GM21529 (cell line): Measurements from ENCODE around the gene SRR.
"Not testable (repeated sequence)": the region's sequence is repeated elsewhere in the genome, so short reads cannot be mapped to it uniquely, and the experiment has no call there.

Experiments used
- ATAC-seq: cut with Tn5 transposase; IDR thresholded peaks from one replicate; pipeline ENCODE4 v1.9.1; 2021; ENCODE audit not compliant: unreplicated experiment

SRR gene, protein sequence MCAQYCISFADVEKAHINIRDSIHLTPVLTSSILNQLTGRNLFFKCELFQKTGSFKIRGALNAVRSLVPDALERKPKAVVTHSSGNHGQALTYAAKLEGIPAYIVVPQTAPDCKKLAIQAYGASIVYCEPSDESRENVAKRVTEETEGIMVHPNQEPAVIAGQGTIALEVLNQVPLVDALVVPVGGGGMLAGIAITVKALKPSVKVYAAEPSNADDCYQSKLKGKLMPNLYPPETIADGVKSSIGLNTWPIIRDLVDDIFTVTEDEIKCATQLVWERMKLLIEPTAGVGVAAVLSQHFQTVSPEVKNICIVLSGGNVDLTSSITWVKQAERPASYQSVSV

DNA sequence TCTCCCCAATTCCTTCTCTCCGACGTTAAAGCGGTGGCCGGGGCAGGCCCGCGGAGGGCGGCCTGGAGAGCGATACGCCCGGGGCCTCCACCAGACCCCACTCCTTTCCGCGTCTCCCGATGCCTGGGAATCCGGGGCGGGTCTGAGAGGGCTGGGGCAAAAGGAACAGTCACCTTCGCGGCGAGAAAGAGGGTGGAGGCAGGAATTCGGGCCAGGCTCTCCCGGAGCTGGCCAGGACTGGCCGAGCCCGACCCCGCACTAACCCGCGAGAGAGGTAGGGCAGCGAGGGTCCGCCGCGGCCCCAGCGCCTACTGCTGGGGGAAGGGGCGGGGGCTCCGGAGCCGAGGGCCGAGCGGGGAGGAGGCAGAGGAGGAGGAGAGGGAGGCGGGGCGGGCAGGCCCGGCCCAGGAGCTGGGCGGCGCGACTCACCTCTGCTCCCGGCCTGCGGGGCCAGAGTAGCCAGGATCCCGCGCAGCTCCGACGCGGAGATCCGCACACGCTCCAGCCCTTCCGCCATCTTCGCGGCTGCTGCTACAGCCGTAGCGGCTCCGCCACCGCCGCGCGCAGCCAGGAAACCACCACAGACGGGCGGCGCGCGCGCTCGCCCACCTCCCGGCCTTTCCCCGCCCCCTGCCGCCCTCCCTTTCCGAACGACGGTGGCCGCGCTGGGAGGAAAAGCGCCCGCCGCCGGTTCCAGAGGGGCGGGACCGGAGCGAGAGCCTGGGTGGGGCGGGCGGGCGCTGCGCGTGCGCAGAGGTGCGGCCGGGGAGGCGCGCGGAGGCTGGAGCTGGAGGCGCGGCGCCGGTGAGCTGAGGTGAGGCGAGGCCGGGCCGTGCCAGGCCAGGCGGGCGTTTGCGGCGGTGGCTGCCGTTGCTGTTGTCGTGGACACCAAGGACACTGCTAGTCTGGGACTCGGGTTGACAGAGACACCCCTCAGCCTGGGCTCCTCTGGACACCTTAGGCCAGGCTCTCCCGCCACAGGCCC is at the start of gene SRR, which contains the start of gene SMG6:
TSS of gene SRR (plus strand) at position 747 of the 985 bp plus-strand sequence. CDS start 11,611 bp downstream, outside the sequence.
TSS of gene SMG6 (minus strand) at position 582 of the 985 bp plus-strand sequence. CDS start at position 517, 65 bp downstream.
- peak; percentile 76 for ATAC-seq

DNA sequence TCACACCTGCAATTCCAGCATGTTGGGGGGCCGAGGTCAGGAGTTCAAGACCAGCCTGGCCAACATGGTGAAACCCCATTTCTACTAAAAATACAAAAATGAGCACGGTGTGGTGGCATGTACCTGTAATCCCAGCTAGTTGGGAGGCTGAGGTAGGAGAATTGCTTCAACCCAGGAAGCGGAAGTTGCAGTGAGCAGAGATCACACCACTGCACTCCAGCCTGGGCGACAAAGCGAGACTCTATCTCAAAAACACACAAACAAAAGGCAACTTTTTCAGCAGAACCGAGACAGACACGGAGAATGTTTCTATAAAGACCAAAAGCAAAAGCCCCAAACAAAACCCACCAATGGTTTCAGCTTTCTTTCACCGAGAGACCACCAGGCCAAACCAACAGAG is 44.9 kb upstream of the SRR start:
- ATAC-seq, result not testable (repeated sequence)

DNA sequence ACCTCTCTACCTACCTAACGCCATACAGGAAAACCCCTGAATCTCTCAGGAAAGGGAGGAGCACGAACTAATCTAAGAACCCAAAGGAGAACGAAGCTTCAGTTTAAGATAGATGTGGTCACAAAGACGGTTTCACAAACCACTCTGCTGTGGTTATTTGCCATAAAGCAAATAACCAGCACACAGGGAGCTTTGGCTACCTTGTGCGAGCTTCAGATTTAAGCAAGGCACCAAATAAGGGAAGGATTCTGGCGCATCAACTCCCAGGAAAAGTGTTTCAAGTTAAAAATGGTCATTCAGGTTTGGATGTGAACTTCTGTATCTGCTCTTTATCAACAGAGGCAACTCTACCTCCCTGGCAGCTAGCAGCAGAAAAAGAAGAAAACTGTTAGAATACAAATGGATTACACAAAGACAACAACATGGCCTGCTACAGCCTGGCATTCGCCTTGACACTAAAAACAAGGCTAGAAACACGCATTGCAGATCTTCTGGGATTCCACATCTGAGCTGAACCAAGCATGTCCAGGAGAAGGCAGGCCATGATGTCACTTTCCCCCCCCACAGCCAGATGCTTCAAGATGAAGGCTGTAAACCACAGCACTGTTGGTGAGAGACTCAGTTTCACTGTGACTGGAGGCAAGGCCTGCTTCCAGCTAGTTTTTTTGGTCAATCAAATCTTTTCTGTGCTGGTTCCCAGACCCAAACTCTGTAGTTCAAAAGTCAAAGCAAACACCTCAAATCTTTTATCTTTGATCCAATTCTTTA is 43.8 kb upstream of the SRR start:
- ATAC-seq, result peak; percentile 76

DNA sequence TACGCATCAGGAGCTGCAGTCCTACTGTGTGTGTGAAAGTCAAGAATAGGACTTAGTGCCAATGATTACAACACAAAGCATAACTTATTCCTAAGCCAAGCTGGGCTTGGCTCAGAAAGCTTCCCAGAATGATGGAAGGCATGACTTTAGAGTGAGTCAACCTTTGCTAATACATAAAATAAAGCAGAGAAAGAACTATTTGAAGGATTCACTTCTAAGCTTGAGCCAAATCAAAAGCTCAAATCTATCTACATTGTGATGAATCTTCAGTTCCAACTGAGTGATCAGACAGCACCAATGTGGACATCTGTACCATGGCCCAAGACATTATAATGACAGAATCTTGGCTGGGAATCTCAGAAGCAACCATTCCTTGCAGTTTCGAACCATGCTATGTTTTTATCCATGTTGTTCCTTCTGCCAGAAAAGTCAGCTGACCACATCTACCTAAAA is 41.6 kb upstream of the SRR start:
- ATAC-seq, result no peak

DNA sequence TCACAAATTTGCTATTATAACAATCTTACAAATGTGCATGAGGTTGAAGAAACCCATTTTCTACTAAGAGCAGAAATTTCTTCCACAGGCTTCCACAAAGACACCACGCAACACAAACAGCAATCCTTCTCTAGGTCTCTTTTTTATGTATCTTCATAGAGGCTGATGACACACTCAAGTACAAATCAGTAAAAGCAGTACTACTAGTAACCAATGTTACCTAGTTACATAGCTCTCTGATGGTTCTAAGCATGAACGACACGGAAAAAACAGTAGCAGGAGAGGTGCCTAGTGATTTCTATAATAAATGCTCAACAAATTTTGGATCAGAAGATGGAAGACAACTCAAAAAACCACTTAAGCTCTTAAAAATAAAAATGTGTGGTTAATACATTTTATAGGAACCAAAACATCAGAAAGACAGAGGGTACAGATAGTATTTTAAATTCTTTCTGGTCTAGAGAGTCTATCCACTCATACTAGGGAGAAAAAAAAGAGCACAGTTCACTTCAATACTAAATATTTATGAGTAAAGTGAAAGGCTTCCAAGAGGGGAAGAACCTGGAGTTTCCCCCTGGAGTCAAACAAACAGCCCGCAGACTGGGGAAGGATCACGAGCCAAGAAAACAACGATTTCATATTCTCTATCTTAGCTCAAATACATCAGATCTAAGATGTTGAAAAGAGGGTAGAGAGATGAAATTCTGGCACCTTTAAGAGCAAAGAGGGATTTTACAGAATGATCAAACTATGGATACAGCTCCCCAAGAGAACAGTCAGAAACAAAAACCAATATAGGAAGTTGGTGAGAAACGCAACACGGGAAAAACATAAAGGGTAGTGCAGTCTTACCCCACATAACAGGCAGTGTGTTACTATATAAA is 40.3 kb upstream of the SRR start:
- no peak for ATAC-seq

DNA sequence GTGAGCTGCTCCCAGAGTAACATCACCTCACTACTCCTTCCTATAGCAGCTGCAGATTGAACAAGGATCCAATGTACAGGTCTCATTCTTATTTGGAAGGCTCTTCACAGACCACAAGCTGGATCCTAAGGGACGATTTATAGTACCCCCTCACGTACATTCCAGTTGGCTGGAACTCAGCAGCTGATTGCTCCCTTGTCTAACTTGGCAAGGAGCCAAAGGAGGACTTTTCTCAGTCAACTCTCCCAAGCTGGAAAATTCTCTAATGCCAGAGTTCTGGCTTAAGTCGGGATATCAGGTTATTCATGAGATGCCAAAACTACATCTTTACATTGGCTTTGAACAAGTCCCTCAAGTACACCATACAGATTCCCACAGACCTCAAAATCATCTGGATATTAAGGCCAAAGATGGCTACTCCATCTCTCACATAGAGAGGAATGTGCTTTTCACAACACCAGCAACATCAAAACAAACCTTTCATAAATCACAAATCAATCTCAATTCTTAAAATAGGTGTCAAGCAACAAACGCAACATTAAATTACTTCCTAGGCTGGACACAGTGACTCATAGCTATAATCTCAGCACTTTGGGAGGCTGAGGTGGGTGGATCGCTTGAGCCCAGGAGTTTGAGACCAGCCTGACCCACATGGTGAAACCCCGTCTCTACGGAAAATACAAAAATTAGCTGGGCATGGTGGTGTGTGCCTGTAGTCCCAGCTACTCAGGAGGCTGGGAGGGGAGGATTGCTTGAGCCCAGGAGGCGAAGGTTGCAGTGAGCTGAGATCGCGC is 39.5 kb upstream of the SRR start:
- ATAC-seq, result no peak

DNA sequence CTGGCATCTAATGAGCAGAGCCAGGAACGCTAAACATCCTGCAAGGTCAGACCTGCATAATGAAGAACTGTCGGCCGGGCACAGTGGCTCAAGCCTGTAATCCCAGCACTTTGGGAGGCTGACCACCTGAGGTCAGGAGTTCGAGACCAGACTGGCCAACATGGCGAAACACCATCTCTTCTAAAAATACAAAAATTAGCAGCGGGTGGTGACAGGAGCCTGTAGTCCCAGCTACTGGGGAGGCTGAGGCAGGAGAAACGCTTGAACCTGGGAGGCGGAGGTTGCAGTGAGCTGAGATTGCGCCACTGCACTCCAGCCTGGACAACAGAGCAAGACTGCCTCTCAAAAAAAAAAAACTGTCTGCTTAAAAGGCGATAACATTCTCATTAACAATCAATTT is 38.6 kb upstream of the SRR start:
- ATAC-seq, result not testable (repeated sequence)

DNA sequence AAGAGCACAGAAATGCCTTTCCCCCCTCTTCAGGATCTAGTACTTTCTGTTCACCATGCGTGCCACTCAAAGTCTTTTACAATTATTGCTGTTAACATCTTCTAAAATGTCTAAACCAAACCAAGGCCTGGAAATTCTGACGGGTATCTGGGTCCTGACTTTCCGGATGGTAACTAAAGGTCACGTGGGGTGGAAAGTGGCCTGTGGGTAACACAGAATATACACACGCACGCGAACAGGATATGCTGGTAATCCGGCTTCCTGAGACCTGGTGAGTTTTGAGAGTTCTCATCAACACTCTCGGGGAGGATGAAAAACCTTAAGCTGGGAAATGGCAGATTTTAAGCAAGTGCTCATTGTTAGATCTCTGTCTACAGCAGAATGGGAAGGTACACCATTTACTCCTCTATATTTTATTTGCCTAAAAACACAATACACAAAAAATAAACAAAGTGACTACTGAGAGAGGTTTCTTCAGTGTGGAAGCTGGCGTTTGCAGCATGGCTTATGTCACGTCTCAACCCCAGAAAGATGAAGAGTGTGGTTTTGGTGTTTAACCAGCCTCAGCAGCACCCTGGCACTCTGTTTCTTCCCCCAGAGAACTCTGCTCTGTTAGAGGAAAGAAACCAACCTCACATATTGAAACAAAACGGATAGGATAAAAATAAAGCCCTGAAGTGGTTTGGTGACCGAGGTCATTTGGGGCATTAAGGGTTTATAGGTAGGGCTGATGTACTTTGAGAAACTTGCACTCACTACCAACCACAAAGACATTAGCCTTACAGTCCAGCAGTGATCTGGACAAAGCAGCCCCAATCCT is 37.5 kb upstream of the SRR start:
- ATAC-seq, result peak; percentile 64

DNA sequence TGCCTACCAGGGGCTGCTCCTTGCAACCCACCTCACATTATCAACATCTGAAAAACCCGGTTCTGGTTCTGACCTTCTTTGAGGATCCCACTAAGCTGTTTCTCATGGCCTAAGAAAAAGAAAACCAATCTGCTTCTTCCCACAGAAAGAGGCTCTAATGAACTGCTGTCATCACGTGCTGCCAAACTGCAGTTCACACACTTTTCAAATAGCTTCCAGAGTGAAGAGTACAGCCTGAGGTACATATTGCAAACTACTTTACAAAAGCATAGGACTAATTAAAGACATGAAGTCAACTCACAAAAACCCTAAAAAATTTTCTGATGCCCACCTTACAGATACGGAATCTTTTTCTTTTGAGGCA is 36.9 kb upstream of the SRR start:
- peak; percentile 2 for ATAC-seq

DNA sequence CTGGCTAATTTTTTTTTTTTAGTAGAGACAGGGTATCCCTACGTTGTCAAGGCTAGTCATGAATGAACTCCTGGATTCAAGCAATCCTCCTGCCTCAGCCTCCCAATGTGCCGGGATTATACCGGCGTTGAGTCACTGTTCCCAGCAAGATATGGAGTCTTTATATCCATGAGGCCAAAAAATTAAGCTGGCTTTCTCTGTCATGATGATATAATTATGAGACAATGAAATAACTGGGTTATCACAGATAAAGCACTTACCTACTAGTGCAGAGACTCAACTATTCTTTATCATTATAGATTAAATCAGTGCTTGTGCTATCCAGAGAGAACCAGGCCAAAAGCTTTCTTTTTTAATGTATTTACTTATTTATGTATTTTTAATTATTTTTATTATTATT is 36.4 kb upstream of the SRR start:
- no peak for ATAC-seq

DNA sequence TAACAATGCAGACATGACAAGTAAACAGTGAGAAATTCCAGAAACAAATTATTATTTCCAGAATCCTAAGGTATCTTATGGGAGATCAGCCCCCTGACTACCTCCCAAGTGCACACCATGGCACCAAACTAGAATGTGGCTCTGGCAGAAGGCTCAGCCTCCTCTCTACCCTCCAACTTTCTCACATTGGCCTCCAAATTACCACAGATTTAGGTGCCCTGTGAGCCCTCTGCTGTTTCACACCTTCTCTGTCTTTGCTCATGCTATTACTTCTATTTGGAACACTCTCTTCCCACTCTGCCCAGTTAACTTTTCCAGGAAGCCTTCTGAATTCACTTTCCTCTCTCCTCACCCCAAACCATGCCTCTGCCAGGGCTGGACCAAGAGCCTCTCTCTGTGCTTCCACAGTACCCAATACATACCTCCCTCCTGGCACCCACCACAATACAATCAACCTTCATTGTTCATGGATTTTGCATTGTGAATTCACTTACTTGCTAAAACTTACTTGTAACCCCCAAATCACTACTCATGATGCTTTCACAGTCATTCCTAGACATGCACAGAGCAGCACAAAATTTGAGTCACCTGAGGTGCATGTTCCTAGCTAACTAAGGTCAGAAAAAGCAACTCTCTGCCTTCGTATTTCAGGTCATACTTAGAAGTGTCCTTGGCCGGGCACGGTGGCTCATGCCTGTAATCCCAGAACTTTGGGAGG is 31.6 kb upstream of the SRR start:
- no peak for ATAC-seq

DNA sequence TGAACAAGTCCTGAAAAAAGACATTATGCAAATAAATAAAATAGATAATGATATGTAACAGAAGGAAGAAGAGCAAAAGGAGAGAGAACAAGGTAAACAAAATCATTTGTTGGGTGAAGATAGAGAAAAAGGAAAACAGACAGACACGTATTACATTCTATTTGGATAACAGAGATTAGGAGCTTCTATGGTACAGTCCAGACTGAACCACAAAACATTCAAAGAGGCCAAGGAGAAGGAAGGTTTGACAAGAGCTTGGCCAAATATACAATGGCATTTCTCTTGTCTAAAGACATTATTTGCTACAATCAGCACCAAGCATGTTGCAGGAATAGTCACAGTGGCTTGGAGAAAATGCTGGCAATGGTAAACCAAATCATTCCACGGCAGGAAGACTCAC is 29.3 kb upstream of the SRR start:
- ATAC-seq, result no peak

DNA sequence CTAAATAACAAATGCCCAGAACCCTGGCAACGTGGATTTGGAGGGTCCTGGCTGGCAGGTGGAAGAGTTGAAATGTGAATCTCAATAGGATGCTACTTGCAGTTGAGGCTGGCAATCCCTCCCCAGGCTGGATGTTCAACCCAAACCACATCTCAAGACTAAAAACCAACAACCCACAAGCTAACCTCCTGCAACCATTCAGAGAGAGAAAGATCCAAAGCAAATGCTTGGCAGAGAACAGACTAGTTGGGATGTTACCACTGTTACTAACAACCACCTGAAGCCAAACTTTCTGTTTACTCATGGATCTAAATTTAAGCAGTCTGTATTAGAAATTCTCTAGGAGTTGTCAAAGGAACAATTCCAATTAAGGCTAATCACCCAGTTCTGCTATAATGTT is 28.0 kb upstream of the SRR start:
- ATAC-seq, result no peak

DNA sequence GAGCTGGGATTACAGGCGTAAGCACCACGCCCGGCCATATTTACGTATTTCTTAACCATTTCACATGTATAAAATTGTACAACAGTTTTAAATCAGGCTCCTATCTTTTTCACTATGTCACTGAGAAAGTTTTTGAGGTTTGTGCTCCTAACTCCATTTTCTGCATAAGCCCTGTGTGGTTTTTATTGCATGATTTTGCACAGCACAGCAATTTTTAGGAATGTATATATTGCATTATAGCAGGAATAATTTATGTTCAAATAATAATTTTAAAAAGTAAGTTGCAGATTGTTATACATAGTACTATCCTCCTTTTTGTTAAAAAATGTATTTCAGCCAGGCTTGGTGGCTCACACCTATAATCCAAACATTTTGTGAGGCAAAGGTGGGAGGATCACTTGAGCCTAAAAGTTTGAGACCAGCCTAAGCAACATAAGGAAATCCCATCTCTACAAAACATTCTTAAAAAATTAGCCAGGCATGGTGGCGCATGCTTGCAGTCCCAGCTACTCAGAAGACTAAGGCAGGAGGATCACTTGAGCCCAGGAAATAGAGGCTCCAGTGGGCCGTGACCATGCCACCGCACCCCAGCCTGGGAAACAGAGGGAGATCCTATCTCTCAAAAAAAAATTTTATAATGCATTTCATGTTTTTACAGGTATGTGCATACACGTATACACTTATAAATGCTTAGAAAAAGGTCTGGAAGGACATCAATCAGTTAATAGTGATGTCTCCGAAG is 26.1 kb upstream of the SRR start:
- ATAC-seq, result no peak

DNA sequence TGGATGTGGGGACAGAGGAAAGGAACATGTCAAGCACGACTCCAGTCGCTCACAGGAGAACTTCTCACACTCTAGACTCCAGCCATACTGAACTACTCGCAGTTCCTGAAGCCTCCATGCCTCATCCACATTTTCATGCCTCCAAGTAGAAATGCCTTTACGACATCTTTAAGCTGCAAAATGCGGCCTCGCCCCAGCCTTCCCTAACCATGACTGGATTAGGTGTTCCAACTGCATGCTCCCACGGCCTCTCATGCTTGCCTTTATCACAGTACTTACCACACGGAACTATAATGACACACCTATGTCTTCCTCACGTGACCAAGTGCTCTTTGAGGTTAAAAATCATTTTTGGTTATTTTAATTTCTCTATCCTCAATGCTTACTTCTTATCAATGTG is 24.0 kb upstream of the SRR start:
- no peak for ATAC-seq

DNA sequence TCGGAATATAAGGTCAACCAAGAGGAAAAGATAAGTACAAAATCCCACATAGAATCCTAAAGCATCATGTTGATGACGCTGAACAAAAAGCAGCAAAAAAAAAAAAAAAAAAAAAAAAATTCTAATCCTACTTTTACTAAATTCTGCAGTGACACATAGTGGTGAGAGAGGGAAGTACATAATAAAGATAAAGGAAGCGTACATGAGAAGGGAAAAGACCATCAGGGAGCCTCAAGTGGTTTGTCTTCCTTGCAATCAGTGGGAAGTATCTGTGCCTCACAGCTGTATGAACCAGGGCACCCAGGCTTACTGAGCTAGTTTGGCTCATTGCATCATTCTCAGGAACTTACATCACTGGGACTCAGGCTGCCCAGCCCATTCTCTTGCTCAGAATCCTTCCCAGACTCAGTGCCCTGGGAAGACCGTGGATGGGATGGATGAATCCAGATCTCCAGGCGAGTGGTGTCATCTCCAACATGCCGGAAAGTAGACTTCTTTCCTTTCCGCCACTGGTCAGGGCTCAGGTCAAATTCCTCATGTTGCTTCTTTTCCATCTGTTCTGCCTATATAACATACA is 21.4 kb upstream of the SRR start:
- ATAC-seq, result no peak

DNA sequence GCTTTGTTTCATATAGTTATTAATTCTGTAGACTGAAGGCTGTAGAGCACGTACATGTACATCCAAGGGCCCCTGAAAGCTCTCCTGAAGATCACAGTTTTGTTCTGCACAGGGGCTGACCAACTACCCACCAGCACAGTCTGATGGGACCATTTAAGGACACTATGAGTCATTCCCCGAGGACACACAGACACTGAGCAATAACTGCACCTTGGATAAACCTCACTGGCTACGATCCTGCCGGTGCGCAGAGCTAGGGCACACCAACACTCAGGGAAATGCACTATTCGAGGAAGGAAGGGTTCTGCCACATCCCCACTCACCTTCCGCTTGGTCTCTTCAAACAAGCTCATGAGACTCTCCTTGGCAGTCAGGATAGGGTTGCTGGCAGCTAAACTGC is 20.4 kb upstream of the SRR start:
- no peak for ATAC-seq
